HG03442 (cell line): ENCODE results near the gene FMR1NB.

Source experiments
- ATAC-seq: cut with Tn5 transposase; IDR thresholded peaks from one replicate; pipeline ENCODE4 v1.9.1; 2021; ENCODE audit warnings: mild to moderate bottlenecking, moderate library complexity; ENCODE audit not compliant: unreplicated experiment

The FMR1NB gene, protein sequence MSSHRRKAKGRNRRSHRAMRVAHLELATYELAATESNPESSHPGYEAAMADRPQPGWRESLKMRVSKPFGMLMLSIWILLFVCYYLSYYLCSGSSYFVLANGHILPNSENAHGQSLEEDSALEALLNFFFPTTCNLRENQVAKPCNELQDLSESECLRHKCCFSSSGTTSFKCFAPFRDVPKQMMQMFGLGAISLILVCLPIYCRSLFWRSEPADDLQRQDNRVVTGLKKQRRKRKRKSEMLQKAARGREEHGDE

GRCh38 chrX:147981038-147981752 is at the start of gene FMR1NB:
FMR1NB (plus strand) TSS chrX:147981337; CDS start chrX:147981403, 66 bp downstream.
- ATAC-seq = no peak

GRCh38 chrX:147933815-147934214 is 47.3 kb upstream of the FMR1NB start:
- ATAC-seq = no peak

DNA sequence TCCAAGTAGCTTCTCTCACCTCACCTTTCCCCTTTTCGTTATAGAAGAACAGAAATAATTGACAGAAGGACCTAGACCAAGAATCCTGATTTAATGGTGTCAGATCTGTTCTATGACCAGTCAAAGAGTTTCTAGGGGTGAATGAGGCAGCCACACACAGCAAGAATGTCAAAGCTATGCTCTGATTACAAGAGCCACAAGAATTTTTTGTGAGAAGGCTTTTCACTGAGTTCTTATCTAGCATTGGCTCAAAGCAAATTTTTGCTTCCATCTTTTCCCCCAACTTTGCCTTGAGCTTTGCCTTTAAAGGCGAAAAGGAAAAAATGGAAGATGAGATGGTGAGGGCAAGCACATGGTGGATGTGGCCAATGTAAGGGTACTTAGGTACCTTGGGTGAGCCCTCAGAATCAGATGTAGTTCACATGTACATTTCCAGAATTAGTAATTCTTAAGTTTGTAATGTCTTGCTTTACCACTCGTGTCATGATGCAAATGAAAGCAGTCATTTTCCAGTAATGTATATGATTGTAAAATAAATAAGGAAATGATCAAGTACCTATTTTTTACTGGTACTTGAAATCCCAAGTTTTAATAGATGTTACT is 45.9 kb upstream of the FMR1NB start:
- no peak for ATAC-seq

GRCh38 chrX:147945286-147945685 is 35.9 kb upstream of the FMR1NB start:
- ATAC-seq = no peak

GRCh38 chrX:147948531-147948930 is 32.6 kb upstream of the FMR1NB start:
- ATAC-seq = no peak

DNA sequence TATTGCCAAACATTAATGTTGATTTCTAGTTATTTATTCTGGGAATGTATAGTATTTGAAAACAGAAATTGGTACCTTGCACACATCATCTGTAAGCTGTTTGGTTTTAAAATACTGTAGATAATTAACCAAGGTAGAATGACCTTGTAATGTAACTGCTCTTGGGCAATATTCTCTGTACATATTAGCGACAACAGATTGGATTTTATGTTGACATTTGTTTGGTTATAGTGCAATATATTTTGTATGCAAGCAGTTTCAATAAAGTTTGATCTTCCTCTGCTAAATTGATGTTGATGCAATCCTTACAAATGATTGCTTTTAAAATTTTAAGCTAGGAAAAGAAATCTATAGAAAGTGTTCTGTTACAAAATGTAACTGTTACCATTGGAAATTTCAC is 30.8 kb upstream of the FMR1NB start:
- ATAC-seq = no peak

DNA sequence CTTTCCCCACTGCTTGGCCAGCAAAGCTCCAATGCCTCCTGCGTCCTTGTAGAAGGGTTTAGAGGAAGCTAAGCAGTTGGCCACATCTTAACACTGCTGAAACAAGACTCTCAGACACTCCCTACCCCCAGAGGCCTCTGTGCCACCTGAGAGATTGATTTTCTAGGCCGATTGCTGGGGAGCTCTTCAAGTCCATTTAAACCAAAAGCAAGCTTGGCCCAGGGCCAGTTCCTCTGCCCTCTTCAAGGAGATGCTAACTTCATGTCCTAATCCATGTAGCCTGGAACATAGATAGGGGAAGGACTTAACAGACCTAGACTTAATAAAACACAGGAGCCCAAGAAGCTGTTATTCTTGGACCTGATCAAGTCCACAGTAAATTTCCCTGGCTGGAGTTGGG is 27.2 kb upstream of the FMR1NB start:
- ATAC-seq = no peak

DNA sequence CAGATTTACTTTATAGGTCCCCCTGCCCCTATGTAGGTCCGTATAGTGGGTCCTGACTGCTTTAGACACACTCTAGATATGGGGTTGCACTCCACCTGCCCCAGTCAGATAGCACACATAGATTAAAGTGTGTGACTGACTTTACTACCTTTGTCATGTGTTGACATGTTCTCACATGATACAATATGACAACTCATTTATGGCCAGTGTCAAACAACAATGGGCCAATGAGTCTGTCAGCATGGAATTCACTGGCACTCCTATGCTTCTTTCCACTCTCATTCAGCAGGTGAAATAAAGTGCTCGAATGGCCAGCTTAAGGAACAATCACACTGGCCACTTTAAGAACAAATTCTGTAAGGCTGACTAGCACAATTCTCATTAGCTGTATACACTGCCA is 23.8 kb upstream of the FMR1NB start:
- no peak for ATAC-seq

DNA sequence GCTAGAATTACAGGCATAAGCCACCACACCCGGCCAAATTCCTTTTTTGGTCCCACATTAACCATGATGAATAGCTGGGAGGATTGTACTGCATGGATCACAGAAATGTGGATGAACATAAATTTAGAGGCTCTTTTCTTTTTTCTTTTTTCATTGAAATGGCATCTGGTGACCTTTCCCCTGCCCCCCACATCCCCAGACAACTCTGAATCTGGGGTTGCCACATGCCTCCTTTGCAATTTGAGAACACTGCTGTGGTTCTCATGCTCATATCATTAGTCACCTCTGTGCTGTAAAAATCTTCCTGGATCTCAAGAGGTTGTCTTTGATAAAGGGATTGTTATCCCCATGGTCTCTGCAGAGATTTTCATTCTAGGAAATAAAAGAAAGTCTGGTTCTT is 22.8 kb upstream of the FMR1NB start:
- ATAC-seq = no peak

- no peak for ATAC-seq
Observed at GRCh38 chrX:147960722-147961121, 20.4 kb upstream of the FMR1NB start.

DNA sequence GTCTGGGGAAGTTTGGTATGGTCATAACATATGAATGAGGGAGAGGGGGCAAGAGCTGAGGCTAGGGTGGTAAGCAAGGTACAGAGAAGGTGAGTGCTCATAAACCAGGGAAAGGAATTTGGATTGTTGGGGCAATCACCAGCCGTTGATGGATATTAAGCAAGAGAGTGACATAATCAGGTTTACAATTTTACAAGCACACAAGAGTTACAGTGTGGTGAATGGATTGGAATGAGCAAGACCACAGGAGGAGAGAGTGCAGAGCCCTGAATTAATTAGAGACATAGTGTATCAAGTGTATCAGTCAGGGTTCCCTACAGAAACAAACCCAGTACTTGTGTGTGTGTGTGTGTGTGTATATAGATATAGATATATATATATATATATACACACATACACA is 18.7 kb upstream of the FMR1NB start:
- no peak for ATAC-seq

DNA sequence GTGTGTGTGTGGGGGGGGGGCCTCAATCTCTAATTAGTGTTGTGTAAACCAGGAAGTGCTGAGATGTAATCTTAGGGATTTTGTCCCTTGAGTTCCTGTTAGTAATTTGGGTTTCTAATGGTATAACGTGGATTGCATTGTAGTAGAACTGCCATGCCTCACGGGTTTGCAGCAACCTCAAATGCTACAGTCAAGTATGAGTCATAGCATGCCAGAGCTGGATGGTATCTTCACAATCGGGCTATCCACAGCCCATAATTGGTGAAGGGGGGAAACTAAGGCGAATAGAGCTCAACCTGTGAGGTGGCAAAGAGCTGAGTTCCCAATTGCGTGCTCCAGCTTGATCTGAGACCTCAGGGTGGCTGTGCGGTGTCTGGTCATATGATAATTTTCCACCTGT is 2.2 kb upstream of the FMR1NB start:
- no peak for ATAC-seq

GRCh38 chrX:148020329-148020728 is 39.2 kb downstream of the FMR1NB start:
- no peak for ATAC-seq

DNA sequence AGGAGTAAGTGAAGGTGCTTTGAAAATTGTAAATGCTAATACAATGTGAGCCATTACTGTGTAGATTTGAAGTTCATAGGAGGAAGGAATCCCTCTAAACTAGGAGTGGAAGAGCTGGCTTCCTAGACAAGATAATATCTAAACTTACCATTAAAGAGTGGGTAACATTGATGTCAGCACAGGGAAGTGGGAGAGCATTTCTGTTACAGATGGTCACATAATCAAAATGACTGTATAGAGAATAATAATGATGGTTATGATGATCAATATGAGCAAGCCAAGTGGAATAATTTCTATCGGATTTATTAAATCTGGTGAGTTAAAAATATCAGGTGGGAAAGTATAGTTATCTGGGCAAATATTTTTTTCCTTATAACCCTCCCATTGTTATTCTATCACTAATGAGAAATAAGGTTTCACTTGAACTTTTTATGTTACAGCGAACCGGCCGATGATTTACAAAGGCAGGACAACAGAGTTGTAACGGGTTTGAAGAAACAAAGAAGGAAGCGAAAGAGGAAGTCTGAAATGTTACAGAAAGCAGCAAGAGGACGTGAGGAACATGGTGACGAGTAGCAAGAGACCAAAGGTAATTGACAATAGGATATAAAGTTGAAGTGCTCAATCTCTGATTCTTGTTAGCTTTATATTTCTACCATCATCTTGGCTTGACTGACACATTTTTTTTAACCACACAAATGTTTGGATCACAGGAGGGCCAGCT is 43.5 kb downstream of the FMR1NB start:
- ATAC-seq = peak; percentile 85

DNA sequence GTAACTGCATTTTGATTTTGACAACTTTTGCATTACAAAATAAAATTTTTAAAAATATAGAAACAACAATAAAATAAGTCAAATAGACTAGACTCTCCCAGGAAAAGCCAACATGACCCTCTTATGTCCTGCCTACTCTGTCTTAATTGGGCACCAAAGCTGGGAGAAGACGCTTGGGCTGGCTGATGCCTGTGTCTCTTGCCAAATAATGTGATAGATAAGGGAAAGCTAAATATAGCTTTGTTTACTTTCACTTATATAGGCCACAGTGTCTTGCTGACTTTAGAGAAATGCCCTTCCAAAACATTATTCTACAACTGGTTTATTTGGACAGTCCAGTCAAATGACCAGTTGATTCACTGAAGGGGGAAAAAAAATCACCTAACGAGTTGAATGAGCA is 54.2 kb downstream of the FMR1NB start:
- no peak for ATAC-seq

GRCh38 chrX:148037020-148037419 is 55.9 kb downstream of the FMR1NB start:
- no peak for ATAC-seq

- ATAC-seq = no peak
Observed at GRCh38 chrX:148043271-148043855, 62.2 kb downstream of the FMR1NB start.

DNA sequence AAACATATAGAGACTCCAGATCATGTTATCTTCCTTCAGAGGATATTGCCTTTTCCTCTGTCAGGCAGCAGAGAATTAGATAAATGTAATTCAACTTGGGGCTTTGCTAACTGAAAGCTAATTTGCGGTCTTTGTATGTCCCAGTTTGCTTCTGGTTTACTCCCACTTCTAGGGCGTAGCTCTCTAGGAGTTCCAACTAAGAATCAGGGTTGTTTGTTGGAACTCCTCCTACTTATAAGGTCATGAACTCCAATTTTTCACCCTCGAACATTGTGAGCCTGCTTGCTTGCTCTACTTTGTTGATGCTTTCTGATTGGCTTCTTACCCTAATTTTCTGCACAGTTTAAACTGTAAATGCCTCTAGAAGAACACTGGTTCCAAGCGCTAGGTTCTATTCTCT is 66.1 kb downstream of the FMR1NB start:
- ATAC-seq = no peak

DNA sequence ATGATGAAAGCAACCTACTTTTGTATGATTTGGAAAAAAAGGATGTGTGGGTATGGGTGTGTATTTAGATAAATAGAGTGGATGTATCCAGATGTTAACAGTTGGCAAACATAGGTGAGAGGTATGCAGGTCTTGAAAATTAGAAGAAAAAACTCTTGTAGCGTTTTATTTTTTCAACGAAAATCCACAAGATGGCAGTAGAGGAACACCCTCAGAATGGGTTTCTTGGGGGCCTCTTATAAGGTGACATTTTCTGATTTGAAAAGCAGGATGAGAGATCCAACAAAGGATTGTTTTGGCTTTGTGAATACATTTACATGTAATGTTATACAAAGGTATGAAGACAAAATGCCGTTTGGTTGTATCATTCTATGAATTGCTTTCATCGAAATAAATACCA is 68.3 kb downstream of the FMR1NB start:
- no peak for ATAC-seq

GRCh38 chrX:148051973-148052372 is 70.8 kb downstream of the FMR1NB start:
- ATAC-seq = no peak

GRCh38 chrX:148067285-148067684 is 86.1 kb downstream of the FMR1NB start:
- ATAC-seq = no peak
